A549 (cell line): ENCODE results near the gene SLC6A18. TPM values are rescaled to one million over a fixed set of nuclear protein-coding genes. Genes with fewer than 3 reads are reported as not detected.
A peak's percentile ranks its signal among the peaks of the same experiment; 100 is the strongest.

Experiments used
- ATAC-seq, 2 experiments: fragments of 200-7000 bp in 1 of 2; fragments of >200 bp in 1 of 2; cut with Nextera tagmentation in 1 of 2; cut with Tn5 transposase in 1 of 2; 3 replicates each; pipeline versions ENCODE4 v1.8.0 to v1.9.1; 2018 to 2020; ENCODE audit warnings: mild to moderate bottlenecking in 1 of 2, moderate library complexity in 1 of 2
- CTCF ChIA-PET: fragments of 300-600 bp; sonication (Branson Sonifier 250); formaldehyde crosslinking; extraction: SDS; loops from one replicate; lab custom pipeline; 2021; ENCODE audit warnings: antibody characterized with exemption, inconsistent platforms; lab: Yijun Ruan, JAX
- POLR2A ChIA-PET: fragments of 350-600 bp; formaldehyde crosslinking; extraction: SDS; loops from one replicate; lab custom pipeline; 2021; ENCODE audit warnings: antibody characterized with exemption, inconsistent platforms; lab: Yijun Ruan, JAX
- DNase-seq, 2 experiments: peaks; one replicate each; pipeline versions ENCODE4 v3.0.0 to v3.0.0-alpha.2; 2011 to 2016; ENCODE audit warnings: low read depth in 1 of 2, low spot score in 1 of 2
- FAIRE-seq: peaks from 2 replicates; lab custom pipeline; 2011; peaks lifted over from hg19 to GRCh38; lab: Jason Lieb, UNC
- H3K27ac ChIP-seq, 2 experiments: fragments of >200 bp; sonication (Bioruptor Twin); formaldehyde crosslinking; 3 replicates each; pipeline ENCODE4 v1.5.1; 2016 to 2017
- H3K4me1 ChIP-seq: fragments of >200 bp; sonication (Bioruptor Twin); formaldehyde crosslinking; 3 replicates; pipeline ENCODE4 v1.6.1; 2016
- H3K4me2 ChIP-seq: fragments of >200 bp; sonication (Bioruptor Twin); formaldehyde crosslinking; 3 replicates; pipeline ENCODE4 v1.6.1; 2016
- H3K4me3 ChIP-seq: fragments of >200 bp; sonication (Bioruptor Twin); formaldehyde crosslinking; 3 replicates; pipeline ENCODE4 v1.5.1; 2016
- H3K9me3 ChIP-seq: fragments of >200 bp; sonication (Bioruptor Twin); formaldehyde crosslinking; 3 replicates; pipeline ENCODE4 v1.6.1; 2016
- CHD2 ChIP-seq: fragments of 150-350 bp; IDR thresholded peaks from 2 replicates; pipeline ENCODE4 v1.6.1; 2014; ENCODE audit warnings: low read length; ENCODE audit not compliant: partially characterized antibody
- CHD4 ChIP-seq: fragments of 200-600 bp; sonication (generic); IDR thresholded peaks from 2 replicates; pipeline ENCODE4 v1.6.1; 2016; ENCODE audit warnings: antibody characterized with exemption, mild to moderate bottlenecking, borderline replicate concordance
- CTCF ChIP-seq: fragments of >200 bp; sonication (Bioruptor Twin); formaldehyde crosslinking; IDR thresholded peaks from 3 replicates; pipeline ENCODE4 v1.5.1; 2016
- EHMT2 ChIP-seq: fragments of 200-600 bp; sonication (generic); IDR thresholded peaks from 2 replicates; pipeline ENCODE4 v1.6.1; 2016; ENCODE audit warnings: antibody characterized with exemption, low read depth, mild to moderate bottlenecking, moderate library complexity
- EP300 ChIP-seq, 2 experiments: fragments of >200 bp; sonication (Bioruptor Twin); formaldehyde crosslinking; IDR thresholded peaks; 2 replicates in 1 of 2; 3 replicates in 1 of 2; pipeline ENCODE4 v1.6.1; 2016 to 2017
- ESRRA ChIP-seq: fragments of 150-350 bp; IDR thresholded peaks from 2 replicates; pipeline ENCODE4 v1.6.1; 2014; ENCODE audit warnings: mild to moderate bottlenecking, low read length, borderline replicate concordance
- FOSB ChIP-seq: fragments of 250-450 bp; sonication (Bioruptor Pico); IDR thresholded peaks from 2 replicates; pipeline ENCODE4 v1.5.0; 2020; ENCODE audit warnings: mild to moderate bottlenecking, moderate library complexity
- FOXS1 ChIP-seq: fragments of 250-450 bp; sonication (Bioruptor Pico); IDR thresholded peaks from 2 replicates; pipeline ENCODE4 v1.5.0; 2020; ENCODE audit warnings: mild to moderate bottlenecking, moderate library complexity
- HOXA7 ChIP-seq: fragments of 250-450 bp; sonication (Bioruptor Pico); IDR thresholded peaks from 2 replicates; pipeline ENCODE4 v1.5.0; 2020; ENCODE audit warnings: mild to moderate bottlenecking, moderate library complexity
- HOXB5 ChIP-seq: fragments of 250-450 bp; sonication (Bioruptor Pico); IDR thresholded peaks from 2 replicates; pipeline ENCODE4 v1.5.0; 2020; ENCODE audit warnings: mild to moderate bottlenecking, moderate library complexity
- MAX ChIP-seq: IDR thresholded peaks from 2 replicates; pipeline ENCODE4 v1.6.1; 2012
- MAZ ChIP-seq: fragments of 150-350 bp; IDR thresholded peaks from 2 replicates; pipeline ENCODE4 v1.6.1; 2014; ENCODE audit warnings: antibody characterized with exemption, low read depth, low read length, borderline replicate concordance
- PHF8 ChIP-seq: fragments of 200-600 bp; sonication (generic); IDR thresholded peaks from 2 replicates; pipeline ENCODE4 v1.6.1; 2016; ENCODE audit warnings: low read depth, mild to moderate bottlenecking, antibody characterized with exemption, moderate library complexity, borderline replicate concordance
- POLR2A ChIP-seq: IDR thresholded peaks from 2 replicates; pipeline ENCODE4 v1.6.1; 2012; ENCODE audit warnings: mild to moderate bottlenecking, low read length
- RARB ChIP-seq: fragments of 250-450 bp; sonication (Bioruptor Pico); IDR thresholded peaks from 2 replicates; pipeline ENCODE4 v1.8.0; 2021; ENCODE audit warnings: mild to moderate bottlenecking, moderate library complexity
- SMC3 ChIP-seq: fragments of >200 bp; sonication (Bioruptor Twin); formaldehyde crosslinking; IDR thresholded peaks from 3 replicates; pipeline ENCODE4 v1.6.1; 2018; ENCODE audit warnings: inconsistent platforms
- WGBS: methylation state at CpG from one replicate; pipeline ENCODE4 v1.1.6; 2017; ENCODE audit errors: missing lambda C conversion rate; 5-methylcytosine and 5-hydroxymethylcytosine counted together
- polyA plus RNA-seq, 4 experiments: library from polyadenylated mRNA; depleted of rRNA in 3 of 4; stranded (reverse); fragments of >200 nt; fragmentation: RNase III in 1 of 4; extraction: RNeasy Plus Mini Kit Qiagen cat#74134 plus additional on column Dnase treatment in 1 of 4; gene quantifications; 2 replicates in 3 of 4; 3 replicates in 1 of 4; pipeline ENCODE4 v1.2.3, GENCODE V29; 2011 to 2017
- TF ChIP-seq, protein P1 (sequence below): fragments of 250-450 bp; sonication (Bioruptor Pico); IDR thresholded peaks from 2 replicates; pipeline ENCODE4 v1.5.0; 2020; ENCODE audit warnings: low read depth, mild to moderate bottlenecking, moderate library complexity
- TF ChIP-seq, protein P2 (sequence below): fragments of 200-600 bp; sonication (generic); IDR thresholded peaks from 2 replicates; pipeline ENCODE4 v1.6.1; 2016; ENCODE audit warnings: antibody characterized with exemption, mild to moderate bottlenecking, moderate library complexity

SLC6A18 gene
- polyA plus RNA-seq, 2 of the 4 experiments (the other 2 are of a cell fraction), result not detected

DNA sequence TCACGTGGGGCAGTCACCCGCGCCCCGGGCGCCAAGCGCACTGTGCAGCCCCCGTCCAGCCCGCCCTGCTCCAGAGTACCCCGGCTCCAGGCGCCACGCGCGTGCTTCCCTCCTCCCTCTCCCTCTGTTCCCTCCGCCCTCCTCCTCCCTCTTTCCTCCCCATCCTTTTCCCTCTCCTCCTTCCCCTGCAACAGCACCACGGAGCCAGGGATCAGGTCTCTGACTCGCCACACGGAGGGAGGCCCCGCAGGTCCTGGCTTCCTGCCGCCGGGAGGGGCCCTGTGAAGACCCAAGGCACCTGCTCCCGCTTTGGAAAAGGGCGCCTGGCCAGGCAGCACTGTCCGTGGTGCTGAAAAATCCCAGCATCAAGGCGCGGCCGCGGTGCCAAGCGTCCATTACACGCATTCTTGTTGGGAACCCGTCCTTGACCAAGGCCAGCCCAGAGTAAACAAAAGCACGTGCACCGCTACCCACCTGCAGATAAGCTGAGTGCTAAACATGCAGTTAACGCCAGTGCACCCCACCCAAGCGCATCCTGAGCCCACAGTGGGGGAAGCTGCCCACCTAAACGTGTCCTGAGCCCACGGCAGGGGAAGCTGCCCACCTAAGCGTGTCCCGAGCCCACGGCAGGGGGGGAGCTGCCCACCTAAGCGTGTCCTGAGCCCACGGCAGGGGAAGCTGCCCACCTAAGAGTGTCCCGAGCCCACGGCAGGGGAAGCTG is 21.7 kb downstream of the SLC6A18 start:
- POLR2A ChIA-PET, result no interaction called here

GRCh38 chr5:1247811-1248210 is 22.6 kb downstream of the SLC6A18 start:
- DNase-seq, result no peak
- Histone ChIP-seq H3K27ac (no peak overlapping the region), H3K9me3 (no peaks in the 10 kb centered on the region), H3K4me2 (no peak overlapping the region), H3K4me3 (no peak overlapping the region), H3K4me1 (no peaks in the 10 kb centered on the region)
- 43% methylated on average over 5 of the region's 6 CpGs for WGBS
- POLR2A ChIA-PET, result no interaction called here
- no peak for FAIRE-seq
- ATAC-seq, result no peak
- CTCF ChIA-PET, result interaction anchor here (0.6 to 1.4 kb wide), 2 partner anchors 73 to 80 kb away, joined by 3 to 4 read pairs; no protein-coding TSS in a partner anchor
- TF ChIP-seq EP300 (IDR thresholded peaks at IDR 0.05), result no peak
- no peak for TF ChIP-seq POLR2A
- TF ChIP-seq, protein P1, sequence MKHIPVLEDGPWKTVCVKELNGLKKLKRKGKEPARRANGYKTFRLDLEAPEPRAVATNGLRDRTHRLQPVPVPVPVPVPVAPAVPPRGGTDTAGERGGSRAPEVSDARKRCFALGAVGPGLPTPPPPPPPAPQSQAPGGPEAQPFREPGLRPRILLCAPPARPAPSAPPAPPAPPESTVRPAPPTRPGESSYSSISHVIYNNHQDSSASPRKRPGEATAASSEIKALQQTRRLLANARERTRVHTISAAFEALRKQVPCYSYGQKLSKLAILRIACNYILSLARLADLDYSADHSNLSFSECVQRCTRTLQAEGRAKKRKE, result no peak
- no peak for TF ChIP-seq PHF8
- TF ChIP-seq SMC3, result no peak
- TF ChIP-seq EHMT2, result no peak
- no peak for TF ChIP-seq CHD4

More for the DNA sequence above, 21.7 kb downstream of the SLC6A18 start:
- Histone ChIP-seq H3K27ac (no peak overlapping the region), H3K4me1 (no peaks in the 10 kb centered on the region), H3K4me2 (no peak overlapping the region), H3K4me3 (no peak overlapping the region), H3K9me3 (no peaks in the 10 kb centered on the region)
- DNase-seq (peak; percentile 26 to 49), FAIRE-seq (no peak), ATAC-seq (peak; percentile 25 to 38; a peak in 4 of 6 replicates)
- WGBS, result 16% methylated on average over 33 of the region's 43 CpGs
- no peak for TF ChIP-seq HOXA7
- TF ChIP-seq HOXB5, result 0 out of 2 replicates have a peak, but pooled peaks have one; percentile 25
- no peak for TF ChIP-seq ESRRA
- peak; percentile 26; the same call in 1 of the 2 replicates for TF ChIP-seq MAX
- no peak for TF ChIP-seq FOSB (CRISPR knock-in tag)
- no peak for TF ChIP-seq FOXS1 (CRISPR knock-in tag)
- no peak for TF ChIP-seq CHD2
- TF ChIP-seq CHD4, result no peak
- no peak for TF ChIP-seq RARB
- TF ChIP-seq, protein P2, sequence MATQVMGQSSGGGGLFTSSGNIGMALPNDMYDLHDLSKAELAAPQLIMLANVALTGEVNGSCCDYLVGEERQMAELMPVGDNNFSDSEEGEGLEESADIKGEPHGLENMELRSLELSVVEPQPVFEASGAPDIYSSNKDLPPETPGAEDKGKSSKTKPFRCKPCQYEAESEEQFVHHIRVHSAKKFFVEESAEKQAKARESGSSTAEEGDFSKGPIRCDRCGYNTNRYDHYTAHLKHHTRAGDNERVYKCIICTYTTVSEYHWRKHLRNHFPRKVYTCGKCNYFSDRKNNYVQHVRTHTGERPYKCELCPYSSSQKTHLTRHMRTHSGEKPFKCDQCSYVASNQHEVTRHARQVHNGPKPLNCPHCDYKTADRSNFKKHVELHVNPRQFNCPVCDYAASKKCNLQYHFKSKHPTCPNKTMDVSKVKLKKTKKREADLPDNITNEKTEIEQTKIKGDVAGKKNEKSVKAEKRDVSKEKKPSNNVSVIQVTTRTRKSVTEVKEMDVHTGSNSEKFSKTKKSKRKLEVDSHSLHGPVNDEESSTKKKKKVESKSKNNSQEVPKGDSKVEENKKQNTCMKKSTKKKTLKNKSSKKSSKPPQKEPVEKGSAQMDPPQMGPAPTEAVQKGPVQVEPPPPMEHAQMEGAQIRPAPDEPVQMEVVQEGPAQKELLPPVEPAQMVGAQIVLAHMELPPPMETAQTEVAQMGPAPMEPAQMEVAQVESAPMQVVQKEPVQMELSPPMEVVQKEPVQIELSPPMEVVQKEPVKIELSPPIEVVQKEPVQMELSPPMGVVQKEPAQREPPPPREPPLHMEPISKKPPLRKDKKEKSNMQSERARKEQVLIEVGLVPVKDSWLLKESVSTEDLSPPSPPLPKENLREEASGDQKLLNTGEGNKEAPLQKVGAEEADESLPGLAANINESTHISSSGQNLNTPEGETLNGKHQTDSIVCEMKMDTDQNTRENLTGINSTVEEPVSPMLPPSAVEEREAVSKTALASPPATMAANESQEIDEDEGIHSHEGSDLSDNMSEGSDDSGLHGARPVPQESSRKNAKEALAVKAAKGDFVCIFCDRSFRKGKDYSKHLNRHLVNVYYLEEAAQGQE, result peak; percentile 96
- TF ChIP-seq MAZ, result no peak
- no peak for TF ChIP-seq CTCF
- CTCF ChIA-PET, result interaction anchor here (1.4 kb wide), 1 partner anchor 73 kb away, joined by 4 read pairs; no protein-coding TSS in a partner anchor
